NCI-H2107 treated with DMSO at 0.1 percent for 48 hours (cell line): ENCODE results near the gene ARID3C.

ENCODE experiments used
- DNase-seq: peaks from one replicate; lab custom pipeline; 2025; ENCODE audit not compliant: unreplicated experiment; lab: John Stamatoyannopoulos, UW

ARID3C gene, protein sequence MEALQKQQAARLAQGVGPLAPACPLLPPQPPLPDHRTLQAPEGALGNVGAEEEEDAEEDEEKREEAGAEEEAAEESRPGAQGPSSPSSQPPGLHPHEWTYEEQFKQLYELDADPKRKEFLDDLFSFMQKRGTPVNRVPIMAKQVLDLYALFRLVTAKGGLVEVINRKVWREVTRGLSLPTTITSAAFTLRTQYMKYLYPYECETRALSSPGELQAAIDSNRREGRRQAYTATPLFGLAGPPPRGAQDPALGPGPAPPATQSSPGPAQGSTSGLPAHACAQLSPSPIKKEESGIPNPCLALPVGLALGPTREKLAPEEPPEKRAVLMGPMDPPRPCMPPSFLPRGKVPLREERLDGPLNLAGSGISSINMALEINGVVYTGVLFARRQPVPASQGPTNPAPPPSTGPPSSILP

DNA sequence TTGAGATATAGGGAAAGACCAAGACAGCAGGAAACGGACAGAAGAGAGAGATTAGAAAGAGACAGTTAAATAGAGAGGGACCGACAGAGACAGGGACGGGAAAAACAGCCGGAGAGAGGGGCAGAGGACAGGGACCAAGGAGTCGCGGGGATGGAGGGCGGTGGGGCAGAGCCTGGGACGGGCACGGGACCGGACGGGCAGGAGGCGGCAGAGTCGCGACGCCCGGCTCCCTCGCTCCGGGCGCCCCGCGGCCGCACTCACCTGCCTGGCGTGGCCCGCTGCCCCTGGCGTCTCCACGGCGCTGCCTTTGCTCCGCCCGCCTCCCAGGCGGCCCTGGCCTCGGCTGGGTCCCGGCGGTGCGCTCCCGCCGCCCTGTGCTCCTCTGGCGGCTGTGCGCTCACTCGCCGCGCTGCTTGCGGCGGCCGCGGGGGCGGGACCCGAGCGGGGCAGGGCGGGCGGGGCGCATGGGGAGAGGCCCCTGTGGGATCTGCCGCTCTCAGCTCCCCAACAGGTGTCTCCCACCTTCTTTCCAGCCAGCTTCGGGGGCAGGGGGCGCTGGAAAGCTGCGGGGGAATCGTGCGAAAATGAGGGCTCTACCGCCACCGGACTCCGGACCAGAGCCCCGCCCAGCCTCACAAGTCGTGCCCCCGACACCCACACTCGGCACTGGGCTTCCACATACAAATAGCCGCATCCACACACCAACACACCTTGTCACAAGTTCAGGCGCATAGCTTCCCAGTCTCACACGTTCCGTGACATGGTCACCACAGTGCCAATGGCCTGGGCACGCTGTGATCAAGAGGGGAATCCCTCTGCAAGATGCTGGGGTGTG, at the start of gene ARID3C:
Gene ARID3C (minus strand): TSS at position 411 of the 835 bp plus-strand sequence. CDS start 1,052 bp downstream, outside the sequence.
- DNase-seq, result no peak

DNA sequence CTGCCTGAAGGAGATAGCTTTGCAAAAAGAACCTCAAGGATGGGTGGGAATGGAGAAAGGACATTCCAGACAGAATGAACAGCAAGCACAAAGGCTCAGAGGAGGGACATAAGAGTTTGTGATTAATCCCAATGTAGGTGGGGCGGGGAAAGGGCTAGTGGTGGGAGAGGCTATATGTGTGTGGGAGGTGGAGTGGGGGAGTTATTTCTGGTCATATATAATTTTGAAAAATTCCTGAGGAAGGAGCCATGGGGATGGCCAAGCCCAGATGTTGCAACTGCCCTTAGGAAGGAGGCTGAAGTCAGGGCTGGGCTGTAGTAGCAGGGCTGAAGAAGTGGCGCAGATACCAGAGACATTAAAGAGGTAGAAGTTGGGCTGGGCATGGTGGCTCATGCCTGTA, 47.0 kb upstream of the ARID3C start:
- DNase-seq, result no peak

DNA sequence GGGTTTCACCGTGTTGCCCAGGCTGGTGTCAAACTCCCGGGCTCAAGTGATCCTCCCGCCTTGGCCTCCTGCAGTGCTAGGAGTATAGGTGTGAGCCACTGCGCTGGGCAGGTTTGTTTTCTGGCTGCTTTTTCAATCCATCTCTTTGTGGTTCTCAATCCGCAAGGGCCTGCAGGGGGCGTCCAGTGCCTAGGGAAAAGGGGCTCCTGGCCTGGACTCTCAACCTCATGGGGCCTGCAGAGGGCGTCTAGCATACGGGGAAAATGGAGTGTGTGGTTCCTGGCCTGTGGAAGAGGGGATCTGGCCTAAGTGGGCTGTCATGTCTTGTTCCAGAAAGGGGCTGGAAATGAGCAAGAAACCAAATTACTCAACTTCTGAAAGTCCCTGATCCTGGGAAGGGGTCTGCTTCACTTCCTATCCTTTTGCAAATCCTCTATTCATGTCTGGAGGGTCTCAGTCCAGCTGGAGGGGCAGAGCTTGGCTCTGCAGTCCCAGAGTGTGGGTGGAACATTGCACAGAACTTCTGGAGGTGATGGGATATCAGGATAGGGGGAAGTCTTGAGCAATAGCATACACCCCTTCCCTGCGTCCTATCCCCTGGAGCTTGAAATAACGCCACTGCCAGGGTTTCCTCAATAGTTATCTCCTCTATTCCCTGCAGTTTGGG, 46.3 kb upstream of the ARID3C start:
- DNase-seq, result peak; percentile 81

DNA sequence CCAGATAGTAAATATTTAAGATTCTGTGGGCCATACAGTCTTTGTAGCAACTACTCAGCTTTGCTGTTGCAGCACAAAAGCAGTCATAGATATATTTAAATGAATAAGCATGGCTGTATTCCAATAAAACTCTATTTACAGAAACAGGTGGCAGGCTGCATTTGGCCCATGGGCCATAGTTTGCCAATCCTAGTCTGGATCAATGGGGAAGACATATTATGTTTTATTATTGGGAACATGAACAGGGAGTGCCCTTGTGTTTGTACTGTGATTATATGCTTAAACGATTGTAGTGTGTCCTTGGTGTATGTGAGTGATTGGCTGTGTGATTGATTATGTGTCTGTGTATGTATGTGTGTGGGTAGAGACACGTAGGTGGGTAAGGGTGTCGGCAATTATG, 45.6 kb upstream of the ARID3C start:
- no peak for DNase-seq

DNA sequence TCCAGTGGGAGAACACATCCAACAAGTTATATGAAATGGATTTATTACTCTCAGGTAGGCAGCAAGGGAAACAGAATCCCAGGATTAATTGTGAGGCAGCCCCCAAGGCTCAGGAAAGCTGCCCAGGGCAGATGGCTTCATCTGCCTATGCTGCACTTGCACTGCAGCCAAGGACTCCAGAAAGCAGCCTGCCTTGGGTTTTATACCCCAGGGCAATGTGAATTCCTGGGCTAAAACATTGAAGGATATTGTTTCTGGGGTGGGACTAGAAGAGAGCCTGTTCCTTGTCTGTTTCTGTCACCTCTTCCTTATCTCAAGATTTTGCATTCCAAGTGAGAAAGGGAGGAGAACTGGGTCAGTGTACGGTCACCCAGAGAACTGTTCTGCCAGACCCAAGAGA, 42.4 kb upstream of the ARID3C start:
- DNase-seq, result no peak

DNA sequence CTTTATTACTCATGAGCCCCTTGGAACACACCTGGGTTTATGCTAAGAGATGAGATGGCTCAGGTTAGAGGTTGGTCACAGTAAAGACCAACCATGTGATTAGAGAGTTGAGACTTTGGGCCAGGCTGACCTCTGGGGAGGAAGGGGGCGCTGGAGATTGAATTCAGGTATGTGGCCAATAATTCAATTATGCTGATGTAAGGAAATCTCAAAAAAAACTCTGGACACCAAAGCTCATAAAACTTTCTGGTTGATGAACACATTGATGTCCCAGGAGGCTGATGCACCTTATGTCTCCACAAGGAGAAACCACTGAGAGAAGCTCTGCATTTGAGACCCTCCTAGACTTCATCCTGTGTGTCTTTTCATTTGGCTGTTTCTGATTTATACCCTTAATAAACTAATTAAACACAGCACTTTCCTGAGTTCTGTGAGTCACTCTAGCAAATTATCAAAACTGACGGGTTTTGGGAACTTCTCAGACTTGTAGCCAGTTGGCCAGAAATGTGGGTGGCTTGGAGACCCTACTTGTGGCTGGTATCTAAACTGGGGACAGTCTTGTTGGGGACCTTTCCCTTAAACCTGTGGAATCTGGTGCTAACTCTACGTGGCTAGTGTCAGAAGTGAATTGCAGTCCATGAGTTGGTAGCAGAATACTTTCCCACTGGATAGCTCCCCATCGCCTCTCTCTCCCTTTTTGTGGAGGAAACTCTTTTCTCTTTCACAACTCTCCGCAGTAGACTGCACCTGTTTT, 41.1 kb upstream of the ARID3C start:
- DNase-seq, result no peak

DNA sequence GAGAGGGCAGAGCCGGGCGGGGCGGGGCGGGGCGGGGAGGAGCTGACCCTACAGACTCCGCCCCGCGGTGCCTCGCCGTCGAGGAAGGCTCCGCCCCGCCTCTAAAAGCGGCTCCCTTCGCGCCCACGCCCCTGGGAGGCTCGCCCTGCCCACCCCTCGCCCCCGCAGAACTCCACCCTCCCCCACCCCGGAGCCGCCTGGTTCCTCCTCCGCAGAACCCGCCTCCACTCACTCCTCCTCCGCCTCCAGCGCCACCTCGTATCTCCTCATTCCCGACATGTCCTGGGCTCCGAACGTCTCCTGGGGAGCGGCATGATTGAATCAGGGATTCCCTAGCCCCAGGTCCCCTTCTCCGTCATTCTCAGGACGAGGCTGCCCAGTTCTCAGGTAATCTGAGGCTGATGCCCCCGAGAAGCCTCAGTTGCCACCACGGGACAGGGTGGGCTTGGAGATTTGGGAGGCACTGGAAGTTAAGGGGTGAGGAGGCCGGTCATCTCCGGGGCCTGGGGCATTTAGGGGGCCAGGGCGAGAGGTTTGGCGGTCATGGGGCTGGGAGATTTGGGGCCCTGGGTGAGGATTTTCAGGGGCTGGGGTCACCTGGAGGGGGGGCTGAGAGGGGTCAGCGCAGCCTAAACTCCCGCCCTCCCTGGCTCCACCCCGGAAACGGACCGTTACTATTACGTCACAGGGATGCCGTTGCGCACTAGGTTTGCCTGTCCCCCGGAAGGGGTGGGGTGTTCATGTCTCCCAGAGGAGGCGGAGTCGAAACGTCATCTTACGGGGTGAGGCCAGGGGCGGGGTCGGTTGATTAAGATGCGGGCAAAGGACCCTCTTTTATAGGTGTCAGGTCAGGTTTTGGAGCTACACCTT, 36.8 kb upstream of the ARID3C start:
- DNase-seq, result peak; percentile 86

DNA sequence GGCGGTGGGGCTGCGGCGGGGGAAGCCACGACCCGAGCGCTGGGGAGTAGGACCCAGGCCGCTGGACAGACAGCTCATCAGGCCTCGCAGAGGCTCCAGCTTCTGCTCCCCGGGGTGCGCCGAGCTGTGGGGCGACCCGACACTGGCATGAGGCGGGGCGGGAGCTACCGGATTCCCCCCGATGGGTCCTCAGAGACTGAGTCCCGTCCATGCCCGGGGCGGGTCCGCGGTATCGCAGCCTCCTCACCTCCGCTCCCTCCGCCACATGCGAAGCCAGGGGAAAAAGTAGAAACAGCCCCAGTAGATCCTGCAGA, 36.2 kb upstream of the ARID3C start:
- no peak for DNase-seq

DNA sequence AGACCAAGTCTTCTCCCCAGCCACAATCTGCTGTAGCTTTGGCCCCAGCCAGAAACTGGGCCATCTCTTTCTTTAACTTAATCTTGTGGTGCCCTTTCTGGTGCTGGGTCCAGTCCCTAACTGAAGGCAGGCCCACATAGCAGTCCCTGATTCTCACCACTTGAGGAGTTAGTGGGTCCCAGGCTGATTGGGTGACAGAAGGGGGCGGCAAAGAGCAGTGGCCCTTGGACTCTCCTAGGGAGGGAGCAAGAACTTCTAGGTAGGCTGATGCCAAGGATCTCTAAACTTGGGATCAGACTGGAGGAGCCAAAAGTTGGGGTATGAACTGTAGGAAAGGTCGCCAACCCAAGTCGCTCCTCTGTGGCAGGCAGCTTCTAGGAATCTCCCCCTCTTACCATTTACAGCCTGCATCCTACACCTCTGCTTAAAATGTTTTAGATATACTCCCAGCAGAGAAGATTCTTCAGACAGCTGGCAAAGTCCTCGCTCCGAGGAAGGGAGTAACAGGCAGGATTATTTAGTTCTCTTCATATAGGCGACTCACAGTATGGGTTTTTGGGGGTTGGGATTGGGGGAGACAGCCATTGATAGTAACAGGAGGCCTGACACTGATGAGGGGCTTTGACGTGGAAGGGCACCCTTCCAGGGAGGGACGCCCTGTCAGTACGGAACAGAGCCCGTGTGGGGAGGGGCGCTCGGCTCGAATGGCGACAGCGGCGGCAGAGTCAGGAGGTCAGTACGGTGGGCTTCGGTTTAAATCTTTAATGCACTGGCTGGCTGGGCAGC, 35.6 kb upstream of the ARID3C start:
- DNase-seq, result no peak

DNA sequence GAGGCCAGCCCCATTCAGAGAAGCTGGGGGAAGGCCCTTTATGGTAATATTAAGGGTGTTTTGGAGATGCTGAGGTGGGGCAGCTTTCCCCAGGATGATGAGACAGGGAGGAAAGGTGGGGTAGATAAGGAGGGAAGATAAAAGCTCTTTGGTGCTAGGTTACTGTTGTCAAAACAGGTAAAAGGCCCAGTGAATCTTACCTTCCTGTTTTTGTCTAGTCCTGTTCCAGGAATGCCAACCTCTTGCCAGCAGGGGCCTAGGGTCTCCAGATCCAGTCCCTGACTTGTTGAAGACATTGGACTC, 34.4 kb upstream of the ARID3C start:
- DNase-seq, result no peak

DNA sequence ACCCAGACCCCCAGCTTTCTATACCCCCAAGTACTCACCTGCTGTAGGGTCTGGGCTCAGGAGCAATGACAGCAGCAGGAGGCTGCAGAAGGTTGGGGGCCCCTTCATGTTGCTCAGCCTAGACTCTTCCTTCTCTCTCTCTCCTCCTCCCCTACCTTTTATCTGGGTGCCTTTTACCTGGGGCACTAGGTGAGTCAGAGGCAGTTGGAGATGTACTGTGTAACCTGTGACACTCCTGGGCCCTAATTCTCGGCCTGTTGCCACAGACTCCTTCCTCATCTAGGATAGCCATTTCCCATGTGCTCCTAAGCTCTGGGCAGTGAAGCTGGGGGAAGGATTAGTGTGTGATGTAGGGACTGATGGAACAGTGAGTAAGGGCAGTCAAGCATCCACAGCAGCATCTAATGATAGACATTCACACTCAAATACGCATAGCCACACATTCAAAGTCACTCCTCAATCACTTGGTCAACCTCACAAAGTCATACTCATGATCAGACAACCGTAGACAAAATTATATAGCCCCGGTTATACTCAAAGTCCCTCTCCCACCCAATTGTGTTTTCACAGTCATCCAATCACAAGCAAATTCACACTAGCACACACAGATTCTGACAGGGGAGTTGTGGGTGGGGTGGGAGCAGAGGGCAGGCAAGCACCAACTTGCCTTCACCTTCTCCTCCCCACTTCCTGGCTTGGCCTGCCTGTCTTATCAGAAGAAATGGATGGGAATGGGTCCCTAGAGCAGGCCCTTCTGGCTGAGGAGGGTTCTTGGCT, 33.8 kb upstream of the ARID3C start, which contains the start of gene CCL27:
Gene CCL27 (minus strand): TSS at position 132 of the 777 bp plus-strand sequence. CDS start 24 bp downstream, at position 108.
- no peak for DNase-seq

DNA sequence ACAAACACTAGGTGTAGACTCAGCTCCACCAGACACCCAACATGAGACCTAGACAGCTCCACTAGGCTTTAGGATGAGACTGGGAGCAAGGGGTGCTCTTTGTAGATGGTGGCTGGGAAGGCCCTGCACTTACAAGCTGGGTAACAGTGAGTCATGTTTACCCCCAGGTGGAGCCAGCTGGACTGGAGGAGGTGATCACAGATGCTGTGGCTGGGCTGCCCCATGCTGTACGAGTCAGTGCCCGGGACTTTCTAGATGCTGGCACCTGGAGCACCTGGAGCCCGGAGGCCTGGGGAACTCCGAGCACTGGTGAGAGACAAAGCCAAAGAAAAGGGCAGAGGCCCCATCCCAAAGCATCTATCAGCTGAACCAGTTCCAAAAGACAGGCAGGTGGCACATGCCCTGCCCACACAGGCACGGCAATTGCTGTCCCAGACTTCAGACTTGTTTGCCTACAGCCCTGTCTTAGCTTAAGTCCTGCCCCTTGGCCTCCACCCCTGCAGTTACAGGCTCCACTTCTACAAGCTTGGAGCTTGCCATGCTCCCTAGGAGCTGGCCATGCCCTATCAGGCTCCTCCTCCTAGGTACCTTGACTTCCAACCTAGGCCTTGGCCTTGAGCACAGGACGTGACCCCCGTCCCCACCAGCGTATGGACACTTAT, 30.9 kb upstream of the ARID3C start:
- no peak for DNase-seq

DNA sequence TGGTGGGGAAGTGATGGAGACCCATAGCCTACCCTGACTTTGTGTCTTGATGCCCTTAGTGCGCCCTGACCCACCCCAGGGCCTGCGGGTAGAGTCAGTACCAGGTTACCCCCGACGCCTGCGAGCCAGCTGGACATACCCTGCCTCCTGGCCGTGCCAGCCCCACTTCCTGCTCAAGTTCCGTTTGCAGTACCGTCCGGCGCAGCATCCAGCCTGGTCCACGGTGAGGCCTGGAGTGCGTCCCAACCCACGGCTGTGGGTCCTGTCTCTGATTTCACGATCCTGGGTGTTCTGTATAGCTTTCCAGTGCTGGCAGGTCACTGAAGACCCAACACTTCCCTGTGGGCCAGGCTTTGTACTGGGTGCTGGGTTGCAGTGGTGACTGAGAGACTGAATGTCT, 29.6 kb upstream of the ARID3C start:
- no peak for DNase-seq

DNA sequence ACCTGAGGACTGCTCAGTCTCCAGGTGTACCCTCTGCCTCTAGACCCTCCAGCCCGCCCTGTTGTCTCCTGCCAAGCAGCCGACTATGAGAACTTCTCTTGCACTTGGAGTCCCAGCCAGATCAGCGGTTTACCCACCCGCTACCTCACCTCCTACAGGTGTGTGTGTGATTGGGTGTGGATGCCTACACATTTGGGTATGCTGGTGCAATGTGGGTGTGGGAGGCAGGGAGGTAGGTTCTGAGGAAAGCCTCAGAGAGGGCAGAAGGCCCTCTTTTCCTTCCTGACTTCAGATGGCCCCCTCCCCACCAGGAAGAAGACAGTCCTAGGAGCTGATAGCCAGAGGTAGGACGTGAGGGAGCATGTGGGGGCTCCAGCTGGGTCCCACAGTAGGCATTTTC, 28.1 kb upstream of the ARID3C start:
- DNase-seq, result no peak

DNA sequence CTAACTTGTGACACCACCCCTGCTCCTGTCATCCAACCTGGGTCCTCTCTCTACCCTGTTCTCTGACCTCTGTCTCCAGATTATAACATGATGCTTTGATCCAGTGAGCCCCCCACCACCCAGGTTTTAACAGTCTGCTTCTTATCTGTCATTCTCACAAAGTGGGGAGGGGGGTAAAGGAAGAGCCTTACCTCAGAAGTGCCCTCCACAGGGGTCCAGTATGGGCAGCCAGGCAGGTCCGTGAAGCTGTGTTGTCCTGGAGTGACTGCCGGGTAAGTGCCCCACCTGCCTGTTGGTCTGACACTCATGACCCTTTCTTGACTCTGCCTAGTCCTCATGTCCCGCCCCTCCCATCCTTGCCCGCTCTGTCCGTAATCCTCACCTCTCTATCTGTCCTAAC, 26.5 kb upstream of the ARID3C start:
- DNase-seq, result no peak

DNA sequence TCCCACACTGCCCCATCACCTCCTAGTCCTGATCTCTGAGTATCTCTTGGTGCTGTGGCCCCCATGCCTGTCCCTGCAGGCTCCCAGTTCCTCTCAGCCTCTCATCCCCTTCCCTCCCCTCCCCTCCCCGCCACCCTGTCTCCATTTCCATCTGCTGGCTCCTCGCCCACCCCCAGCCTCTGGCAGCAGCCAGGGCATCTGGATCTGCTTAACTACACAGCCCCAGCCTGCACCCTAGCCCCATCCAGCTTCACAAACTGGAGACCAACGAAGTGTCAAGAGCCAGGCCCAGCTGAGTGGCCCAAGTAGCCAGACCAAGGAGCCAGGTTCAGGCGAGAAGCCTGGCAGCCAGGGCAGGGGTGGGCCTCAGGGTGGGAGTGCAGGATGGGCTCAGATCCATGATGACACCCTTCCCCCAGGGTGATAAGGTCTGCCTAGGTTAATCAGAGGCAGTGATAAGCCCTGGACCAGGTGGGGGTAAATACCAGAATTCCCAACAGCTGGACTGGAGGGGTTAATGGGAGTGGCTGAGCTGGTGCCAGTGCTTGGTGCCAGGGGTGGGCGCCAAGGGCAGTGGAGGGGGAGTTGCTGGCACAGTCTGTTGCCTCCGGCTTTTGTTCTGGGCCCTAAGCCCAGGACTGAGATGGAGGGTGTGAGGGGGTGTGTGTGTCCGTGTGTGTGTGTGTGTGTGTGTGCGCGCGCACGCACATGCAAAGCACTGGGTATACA, 25.6 kb upstream of the ARID3C start:
- DNase-seq, result no peak
